GM23248 (cell line): ENCODE results near the gene BEX4.

ENCODE experiments used
- EZH2 ChIP-seq: fragments of 200-600 bp; sonication (generic); IDR thresholded peaks from 2 replicates; pipeline ENCODE4 v1.6.1; 2018; ENCODE audit warnings: antibody characterized with exemption, mild to moderate bottlenecking; ENCODE audit not compliant: insufficient read depth, poor library complexity, severe bottlenecking
- EZH2phosphoT487 ChIP-seq: fragments of 200-600 bp; sonication (generic); IDR thresholded peaks from 2 replicates; pipeline ENCODE4 v1.6.1; 2018; ENCODE audit warnings: antibody characterized with exemption, moderate library complexity, mild to moderate bottlenecking, low read depth; ENCODE audit not compliant: insufficient read depth

GRCh38 chrX:103250977-103251376, 36.1 kb downstream of the BEX4 start:
- no peak for TF ChIP-seq EZH2
- no peak for TF ChIP-seq EZH2phosphoT487
